HepG2 (cell line): ENCODE data around the gene ELP2. TPM values are rescaled to one million over a fixed set of nuclear protein-coding genes. Genes with fewer than 3 reads are reported as not detected.

Experiments used
- AHR ChIP-seq: IDR thresholded peaks from 2 replicates; pipeline ENCODE4 v1.6.1; 2018; ENCODE audit warnings: missing genetic modification reagents, missing compliant biosample characterization
- ATRX ChIP-seq: sonication (generic); formaldehyde crosslinking; IDR thresholded peaks from 2 replicates; pipeline ENCODE4 v1.4.0; 2020; ENCODE audit warnings: missing genetic modification reagents, borderline replicate concordance
- EZH2 ChIP-seq: conservative IDR thresholded peaks from 2 replicates; pipeline ENCODE4 v1.6.1; 2012; ENCODE audit warnings: mild to moderate bottlenecking, low read depth, low read length, moderate library complexity
- PLRG1 ChIP-seq: fragments of 450-650 bp; conservative IDR thresholded peaks from 2 replicates; pipeline ENCODE4 v1.6.1; 2016
- POGZ ChIP-seq: sonication (generic); formaldehyde crosslinking; IDR thresholded peaks from 2 replicates; pipeline ENCODE4 v1.4.0; 2020; ENCODE audit warnings: mild to moderate bottlenecking, missing genetic modification reagents
- SMC3 ChIP-seq: IDR thresholded peaks from 2 replicates; pipeline ENCODE4 v1.6.1; 2011; ENCODE audit warnings: low read length, improper control_type of control experiment
- TCF12 ChIP-seq, 2 experiments: fragments of 450-650 bp in 1 of 2; sonication (generic) in 1 of 2; formaldehyde crosslinking in 1 of 2; IDR thresholded peaks; 2 replicates each; pipeline versions ENCODE4 v1.6.1 to v1.8.0; 2017 to 2022; ENCODE audit warnings: antibody characterized with exemption in 1 of 2, mild to moderate bottlenecking in 1 of 2, missing genetic modification reagents in 1 of 2, moderate library complexity in 1 of 2
- ZBTB7B ChIP-seq: sonication (generic); formaldehyde crosslinking; IDR thresholded peaks from 2 replicates; pipeline ENCODE4 v1.4.0; 2020; ENCODE audit warnings: missing genetic modification reagents
- ZNF142 ChIP-seq: sonication (generic); formaldehyde crosslinking; IDR thresholded peaks from 2 replicates; pipeline ENCODE4 v1.4.0; 2020; ENCODE audit warnings: missing genetic modification reagents
- ZNF235 ChIP-seq: sonication (generic); formaldehyde crosslinking; IDR thresholded peaks from 2 replicates; pipeline ENCODE4 v1.8.1; 2023; ENCODE audit warnings: mild to moderate bottlenecking, missing genetic modification reagents, borderline replicate concordance
- ZNF468 ChIP-seq: sonication (generic); formaldehyde crosslinking; IDR thresholded peaks from 2 replicates; pipeline ENCODE4 v1.8.0; 2022; ENCODE audit warnings: mild to moderate bottlenecking, moderate library complexity, missing genetic modification reagents
- ZNF816 ChIP-seq: sonication (generic); formaldehyde crosslinking; IDR thresholded peaks from 2 replicates; pipeline ENCODE4 v1.8.0; 2022; ENCODE audit warnings: missing genetic modification reagents, mild to moderate bottlenecking, borderline replicate concordance
- polyA plus RNA-seq, 8 experiments: library from polyadenylated mRNA; depleted of rRNA in 3 of 8; stranded (reverse) in 7 of 8; unstranded in 1 of 8; fragments of >200 nt; fragmentation: Illumina TruSeq in 4 of 8; extraction: Trizol in 4 of 8; gene quantifications; 2 replicates each; pipeline versions ENCODE4 v1.2.1 to v1.2.3, GENCODE V29; 2011 to 2016; ENCODE audit warnings: low read depth in 4 of 8, missing spikeins in 1 of 8, mixed read lengths in 1 of 8; ENCODE audit not compliant: insufficient read depth in 1 of 8
- total RNA-seq, 5 experiments: library from RNA; depleted of rRNA; stranded (reverse); fragments of >200 nt; fragmentation: Illumina TruSeq; extraction: Trizol; gene quantifications; 2 replicates each; pipeline ENCODE4 v1.2.3, GENCODE V29; 2016; ENCODE audit warnings: low read depth in 1 of 5
- TF ChIP-seq, protein P1 (sequence below): sonication (generic); formaldehyde crosslinking; IDR thresholded peaks from 2 replicates; pipeline ENCODE4 v1.4.0; 2020; ENCODE audit warnings: missing genetic modification reagents
- TF ChIP-seq, protein P2 (sequence below): sonication (generic); formaldehyde crosslinking; IDR thresholded peaks from 2 replicates; pipeline ENCODE4 v1.5.0; 2020; ENCODE audit warnings: mild to moderate bottlenecking, missing genetic modification reagents, borderline replicate concordance

The ELP2 gene
- total and polyA plus RNA-seq, 2 of the 13 experiments (the other 11 are each of a cell fraction or from before 2014, with no cell fraction given) = 98.7 to 100 TPM

- TF ChIP-seq ZNF816 (no peak), AHR (CRISPR knock-in tag) (peak; percentile 58; the same call in 1 of the 2 replicates), TCF12 (IDR thresholded peaks at IDR 0.05) (no peak), TCF12 (CRISPR knock-in tag; IDR thresholded peaks at IDR 0.05) (no peak), PLRG1 (no peak), ATRX (CRISPR knock-in tag) (no peak), ZBTB7B (CRISPR knock-in tag) (no peak; the same call in 1 of the 2 replicates), ZNF142 (CRISPR knock-in tag) (no peak), ZNF235 (CRISPR knock-in tag) (no peak), POGZ (CRISPR knock-in tag) (peak; percentile 87), SMC3 (peak; percentile 41; the same call in 1 of the 2 replicates), EZH2 (no peak), ZNF468 (CRISPR knock-in tag) (no peak)
- TF ChIP-seq, protein P1, sequence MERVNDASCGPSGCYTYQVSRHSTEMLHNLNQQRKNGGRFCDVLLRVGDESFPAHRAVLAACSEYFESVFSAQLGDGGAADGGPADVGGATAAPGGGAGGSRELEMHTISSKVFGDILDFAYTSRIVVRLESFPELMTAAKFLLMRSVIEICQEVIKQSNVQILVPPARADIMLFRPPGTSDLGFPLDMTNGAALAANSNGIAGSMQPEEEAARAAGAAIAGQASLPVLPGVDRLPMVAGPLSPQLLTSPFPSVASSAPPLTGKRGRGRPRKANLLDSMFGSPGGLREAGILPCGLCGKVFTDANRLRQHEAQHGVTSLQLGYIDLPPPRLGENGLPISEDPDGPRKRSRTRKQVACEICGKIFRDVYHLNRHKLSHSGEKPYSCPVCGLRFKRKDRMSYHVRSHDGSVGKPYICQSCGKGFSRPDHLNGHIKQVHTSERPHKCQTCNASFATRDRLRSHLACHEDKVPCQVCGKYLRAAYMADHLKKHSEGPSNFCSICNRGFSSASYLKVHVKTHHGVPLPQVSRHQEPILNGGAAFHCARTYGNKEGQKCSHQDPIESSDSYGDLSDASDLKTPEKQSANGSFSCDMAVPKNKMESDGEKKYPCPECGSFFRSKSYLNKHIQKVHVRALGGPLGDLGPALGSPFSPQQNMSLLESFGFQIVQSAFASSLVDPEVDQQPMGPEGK = peak; percentile 71
- TF ChIP-seq, protein P2, sequence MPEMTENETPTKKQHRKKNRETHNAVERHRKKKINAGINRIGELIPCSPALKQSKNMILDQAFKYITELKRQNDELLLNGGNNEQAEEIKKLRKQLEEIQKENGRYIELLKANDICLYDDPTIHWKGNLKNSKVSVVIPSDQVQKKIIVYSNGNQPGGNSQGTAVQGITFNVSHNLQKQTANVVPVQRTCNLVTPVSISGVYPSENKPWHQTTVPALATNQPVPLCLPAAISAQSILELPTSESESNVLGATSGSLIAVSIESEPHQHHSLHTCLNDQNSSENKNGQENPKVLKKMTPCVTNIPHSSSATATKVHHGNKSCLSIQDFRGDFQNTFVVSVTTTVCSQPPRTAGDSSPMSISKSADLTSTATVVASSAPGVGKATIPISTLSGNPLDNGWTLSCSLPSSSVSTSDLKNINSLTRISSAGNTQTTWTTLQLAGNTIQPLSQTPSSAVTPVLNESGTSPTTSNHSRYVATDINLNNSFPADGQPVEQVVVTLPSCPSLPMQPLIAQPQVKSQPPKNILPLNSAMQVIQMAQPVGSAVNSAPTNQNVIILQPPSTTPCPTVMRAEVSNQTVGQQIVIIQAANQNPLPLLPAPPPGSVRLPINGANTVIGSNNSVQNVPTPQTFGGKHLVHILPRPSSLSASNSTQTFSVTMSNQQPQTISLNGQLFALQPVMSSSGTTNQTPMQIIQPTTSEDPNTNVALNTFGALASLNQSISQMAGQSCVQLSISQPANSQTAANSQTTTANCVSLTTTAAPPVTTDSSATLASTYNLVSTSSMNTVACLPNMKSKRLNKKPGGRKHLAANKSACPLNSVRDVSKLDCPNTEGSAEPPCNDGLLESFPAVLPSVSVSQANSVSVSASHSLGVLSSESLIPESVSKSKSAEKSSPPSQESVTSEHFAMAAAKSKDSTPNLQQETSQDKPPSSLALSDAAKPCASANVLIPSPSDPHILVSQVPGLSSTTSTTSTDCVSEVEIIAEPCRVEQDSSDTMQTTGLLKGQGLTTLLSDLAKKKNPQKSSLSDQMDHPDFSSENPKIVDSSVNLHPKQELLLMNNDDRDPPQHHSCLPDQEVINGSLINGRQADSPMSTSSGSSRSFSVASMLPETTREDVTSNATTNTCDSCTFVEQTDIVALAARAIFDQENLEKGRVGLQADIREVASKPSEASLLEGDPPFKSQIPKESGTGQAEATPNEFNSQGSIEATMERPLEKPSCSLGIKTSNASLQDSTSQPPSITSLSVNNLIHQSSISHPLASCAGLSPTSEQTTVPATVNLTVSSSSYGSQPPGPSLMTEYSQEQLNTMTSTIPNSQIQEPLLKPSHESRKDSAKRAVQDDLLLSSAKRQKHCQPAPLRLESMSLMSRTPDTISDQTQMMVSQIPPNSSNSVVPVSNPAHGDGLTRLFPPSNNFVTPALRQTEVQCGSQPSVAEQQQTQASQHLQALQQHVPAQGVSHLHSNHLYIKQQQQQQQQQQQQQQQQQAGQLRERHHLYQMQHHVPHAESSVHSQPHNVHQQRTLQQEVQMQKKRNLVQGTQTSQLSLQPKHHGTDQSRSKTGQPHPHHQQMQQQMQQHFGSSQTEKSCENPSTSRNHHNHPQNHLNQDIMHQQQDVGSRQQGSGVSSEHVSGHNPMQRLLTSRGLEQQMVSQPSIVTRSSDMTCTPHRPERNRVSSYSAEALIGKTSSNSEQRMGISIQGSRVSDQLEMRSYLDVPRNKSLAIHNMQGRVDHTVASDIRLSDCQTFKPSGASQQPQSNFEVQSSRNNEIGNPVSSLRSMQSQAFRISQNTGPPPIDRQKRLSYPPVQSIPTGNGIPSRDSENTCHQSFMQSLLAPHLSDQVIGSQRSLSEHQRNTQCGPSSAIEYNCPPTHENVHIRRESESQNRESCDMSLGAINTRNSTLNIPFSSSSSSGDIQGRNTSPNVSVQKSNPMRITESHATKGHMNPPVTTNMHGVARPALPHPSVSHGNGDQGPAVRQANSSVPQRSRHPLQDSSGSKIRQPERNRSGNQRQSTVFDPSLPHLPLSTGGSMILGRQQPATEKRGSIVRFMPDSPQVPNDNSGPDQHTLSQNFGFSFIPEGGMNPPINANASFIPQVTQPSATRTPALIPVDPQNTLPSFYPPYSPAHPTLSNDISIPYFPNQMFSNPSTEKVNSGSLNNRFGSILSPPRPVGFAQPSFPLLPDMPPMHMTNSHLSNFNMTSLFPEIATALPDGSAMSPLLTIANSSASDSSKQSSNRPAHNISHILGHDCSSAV (CRISPR knock-in tag) = no peak
These were observed 46.5 kb downstream of the ELP2 start (continued) for GRCh38 chr18:36176177-36176584.
